H1 (cell line): ENCODE measurements around the gene RNU11. TPM values are rescaled to one million over a fixed set of nuclear protein-coding genes. Genes with fewer than 3 reads are reported as not detected.
A peak's percentile ranks its signal among the peaks of the same experiment; 100 is the strongest.

Experiments
- CTCF ChIA-PET: fragments of 300-600 bp; sonication (Branson Sonifier 250); formaldehyde crosslinking; loops from one replicate; lab custom pipeline; 2021; ENCODE audit not compliant: partially characterized antibody; lab: Charles Lee
- POLR2A ChIA-PET: fragments of 300-600 bp; sonication (Branson Sonifier 250); formaldehyde crosslinking; loops from one replicate; lab custom pipeline; 2021; ENCODE audit warnings: inconsistent platforms; ENCODE audit not compliant: partially characterized antibody; lab: Charles Lee
- DNase-seq, 2 experiments: peaks; one replicate each; pipeline versions ENCODE4 v3.0.0 to v3.0.0-alpha.2; 2010 to 2022; ENCODE audit warnings: low spot score in 2 of 2, low read depth in 1 of 2, mixed read lengths in 1 of 2
- FAIRE-seq: peaks from 2 replicates; lab custom pipeline; 2011; peaks lifted over from hg19 to GRCh38; lab: Jason Lieb, UNC
- H2AFZ ChIP-seq: 2 replicates; pipeline ENCODE4 v1.8.1; 2012; ENCODE audit warnings: low read length, inconsistent platforms
- H2AK5ac ChIP-seq: 2 replicates; pipeline ENCODE4 v1.6.1; 2013; ENCODE audit warnings: low read depth, low read length
- H2BK120ac ChIP-seq: replicated peaks from 2 replicates; pipeline ENCODE3; 2013; ENCODE audit warnings: low read depth, low read length, inconsistent platforms
- H2BK12ac ChIP-seq: 2 replicates; pipeline ENCODE4 v1.6.1; 2013; ENCODE audit warnings: low read depth, low read length
- H2BK15ac ChIP-seq: 2 replicates; pipeline ENCODE4 v1.6.1; 2013; ENCODE audit warnings: low read length
- H2BK20ac ChIP-seq: 2 replicates; pipeline ENCODE4 v1.6.1; 2013; ENCODE audit warnings: low read length
- H2BK5ac ChIP-seq: 2 replicates; pipeline ENCODE4 v1.6.1; 2013; ENCODE audit warnings: low read depth, low read length
- H3K14ac ChIP-seq: 2 replicates; pipeline ENCODE4 v1.6.1; 2013; ENCODE audit warnings: inconsistent platforms; ENCODE audit not compliant: insufficient read length
- H3K18ac ChIP-seq: 2 replicates; pipeline ENCODE4 v1.6.1; 2013; ENCODE audit warnings: low read length; ENCODE audit errors: extremely low read depth
- H3K23ac ChIP-seq: 2 replicates; pipeline ENCODE4 v1.6.1; 2013; ENCODE audit warnings: inconsistent platforms; ENCODE audit not compliant: insufficient read length
- H3K23me2 ChIP-seq: 2 replicates; pipeline ENCODE4 v1.6.1; 2013; ENCODE audit warnings: low read depth, low read length
- H3K27ac ChIP-seq: 2 replicates; pipeline ENCODE4 v1.6.1; 2011; ENCODE audit warnings: low read depth, low read length, inconsistent platforms
- H3K27me3 ChIP-seq, 4 experiments: replicated peaks in 1 of 4; 1 replicate in 1 of 4; 2 replicates in 3 of 4; pipeline versions ENCODE4 v1.6.1 to v1.8.1; 2011 to 2013; ENCODE audit warnings: low read length in 3 of 4, mild to moderate bottlenecking in 3 of 4, inconsistent platforms in 2 of 4, mixed read lengths in 2 of 4, moderate library complexity in 1 of 4; ENCODE audit not compliant: control insufficient read depth in 3 of 4, insufficient read depth in 3 of 4; ENCODE audit errors: extremely low read depth in 1 of 4
- H3K36me3 ChIP-seq, 4 experiments: 2 replicates each; pipeline versions ENCODE4 v1.6.1 to v1.8.1; 2011 to 2013; ENCODE audit warnings: mild to moderate bottlenecking in 4 of 4, low read length in 3 of 4, moderate library complexity in 2 of 4, control low read depth in 1 of 4, inconsistent platforms in 1 of 4; ENCODE audit not compliant: insufficient read depth in 4 of 4, control insufficient read depth in 2 of 4
- H3K4ac ChIP-seq: replicated peaks from 2 replicates; pipeline ENCODE3; 2013; ENCODE audit warnings: low read length, low read depth, mixed read lengths, inconsistent platforms; ENCODE audit not compliant: insufficient read length
- H3K4me1 ChIP-seq, 4 experiments: replicated peaks in 1 of 4; 1 replicate in 1 of 4; 2 replicates in 3 of 4; pipeline versions ENCODE4 v1.6.1 to v1.8.1; 2011 to 2013; ENCODE audit warnings: low read length in 3 of 4, inconsistent platforms in 2 of 4, mixed read lengths in 1 of 4; ENCODE audit not compliant: insufficient read depth in 4 of 4, control insufficient read depth in 3 of 4
- H3K4me2 ChIP-seq, 2 experiments: 2 replicates each; pipeline versions ENCODE4 v1.6.1 to v1.8.1; 2011 to 2013; ENCODE audit warnings: low read depth in 2 of 2, low read length in 2 of 2, control low read depth in 1 of 2, inconsistent platforms in 1 of 2, mild to moderate bottlenecking in 1 of 2; ENCODE audit not compliant: insufficient read depth in 1 of 2
- H3K4me3 ChIP-seq, 4 experiments: fragments of 200-600, 300-600 bp in 1 of 4; sonication (generic), shearing (Covaris generic), sonication (Bioruptor Twin) in 1 of 4; 2 replicates each; pipeline versions ENCODE4 v1.5.1 to v1.8.1; 2011 to 2016; ENCODE audit warnings: low read length in 4 of 4, low read depth in 3 of 4, control low read depth in 2 of 4, inconsistent platforms in 2 of 4, mild to moderate bottlenecking in 2 of 4, mixed read lengths in 1 of 4, moderate library complexity in 1 of 4; ENCODE audit not compliant: insufficient read depth in 2 of 4; ENCODE audit errors: extremely low read depth in 1 of 4
- H3K56ac ChIP-seq: replicated peaks from 2 replicates; pipeline ENCODE3; 2013; ENCODE audit warnings: low read depth, mild to moderate bottlenecking, mixed read lengths, low read length, inconsistent platforms; ENCODE audit not compliant: insufficient read length
- H3K79me1 ChIP-seq: 2 replicates; pipeline ENCODE4 v1.6.1; 2013; ENCODE audit warnings: low read depth, low read length, control low read depth
- H3K79me2 ChIP-seq, 2 experiments: 2 replicates each; pipeline versions ENCODE4 v1.6.1 to v1.8.1; 2012 to 2013; ENCODE audit warnings: low read length in 2 of 2, mild to moderate bottlenecking in 2 of 2, inconsistent platforms in 1 of 2; ENCODE audit not compliant: insufficient read depth in 2 of 2, control insufficient read depth in 1 of 2
- H3K9ac ChIP-seq, 4 experiments: replicated peaks in 1 of 4; 1 replicate in 1 of 4; 2 replicates in 3 of 4; pipeline versions ENCODE4 v1.6.1 to v1.8.1; 2011 to 2013; ENCODE audit warnings: low read depth in 3 of 4, low read length in 3 of 4, control low read depth in 2 of 4, mild to moderate bottlenecking in 2 of 4, moderate library complexity in 2 of 4, inconsistent platforms in 1 of 4; ENCODE audit errors: extremely low read depth in 1 of 4
- H3K9me3 ChIP-seq, 2 experiments: 2 replicates each; pipeline versions ENCODE4 v1.6.1 to v1.8.1; 2012 to 2013; ENCODE audit warnings: mild to moderate bottlenecking in 2 of 2, moderate library complexity in 2 of 2, control low read depth in 1 of 2, inconsistent platforms in 1 of 2, low read depth in 1 of 2, low read length in 1 of 2, mixed read lengths in 1 of 2; ENCODE audit not compliant: insufficient read depth in 2 of 2
- H4K20me1 ChIP-seq, 2 experiments: replicated peaks in 1 of 2; 2 replicates each; pipeline versions ENCODE3 to v1.8.1; 2011 to 2013; ENCODE audit warnings: inconsistent platforms in 2 of 2, low read length in 2 of 2, mild to moderate bottlenecking in 1 of 2; ENCODE audit not compliant: insufficient read depth in 2 of 2, control insufficient read depth in 1 of 2
- H4K5ac ChIP-seq: 2 replicates; pipeline ENCODE4 v1.6.1; 2013; ENCODE audit warnings: low read length, low read depth, mixed read lengths, inconsistent platforms; ENCODE audit not compliant: insufficient read length
- H4K8ac ChIP-seq: 2 replicates; pipeline ENCODE4 v1.8.0; 2013; ENCODE audit warnings: mild to moderate bottlenecking, moderate library complexity, low read length, inconsistent platforms; ENCODE audit not compliant: insufficient read depth; ENCODE audit errors: extremely low read depth
- H4K91ac ChIP-seq: replicated peaks from 2 replicates; pipeline ENCODE3; 2013; ENCODE audit warnings: low read length, mixed read lengths, inconsistent platforms; ENCODE audit not compliant: insufficient read length
- BRCA1 ChIP-seq: IDR thresholded peaks from 2 replicates; pipeline ENCODE4 v1.6.1; 2012; ENCODE audit warnings: low read depth, low read length, improper control_type of control experiment
- CTBP2 ChIP-seq: IDR thresholded peaks from 2 replicates; pipeline ENCODE4 v1.7.0; 2011; ENCODE audit warnings: borderline replicate concordance, mild to moderate bottlenecking, moderate library complexity, mixed read lengths, low read length; ENCODE audit not compliant: insufficient read depth, insufficient read length
- HDAC2 ChIP-seq, 2 experiments: fragments of 300-600 bp in 1 of 2; sonication (generic) in 1 of 2; IDR thresholded peaks; 2 replicates each; pipeline ENCODE4 v1.6.1; 2011 to 2012; ENCODE audit warnings: low read depth in 2 of 2, low read length in 2 of 2, mild to moderate bottlenecking in 2 of 2, moderate library complexity in 2 of 2, borderline replicate concordance in 1 of 2, inconsistent platforms in 1 of 2
- PHF8 ChIP-seq: fragments of 200-600 bp; sonication (generic); conservative IDR thresholded peaks from 2 replicates; pipeline ENCODE4 v1.7.1; 2012; ENCODE audit warnings: low read depth, mild to moderate bottlenecking, inconsistent platforms, low read length, moderate library complexity
- POLR2AphosphoS5 ChIP-seq: IDR thresholded peaks from 2 replicates; pipeline ENCODE4 v1.6.1; 2011; ENCODE audit warnings: low read depth, low read length
- RAD21 ChIP-seq, 2 experiments: IDR thresholded peaks in 1 of 2; conservative IDR thresholded peaks in 1 of 2; 2 replicates each; pipeline ENCODE4 v1.6.1; 2011; ENCODE audit warnings: low read depth in 2 of 2, low read length in 2 of 2, improper control_type of control experiment in 1 of 2, inconsistent platforms in 1 of 2, mild to moderate bottlenecking in 1 of 2, moderate library complexity in 1 of 2
- TBP ChIP-seq: IDR thresholded peaks from 2 replicates; pipeline ENCODE4 v1.6.1; 2011; ENCODE audit warnings: low read depth, low read length, improper control_type of control experiment
- WGBS, 2 experiments: shearing (Covaris generic) in 1 of 2; methylation state at CpG; one replicate each; pipeline versions ENCODE4 v1.1.6 to v1.1.7; 2013 to 2015; ENCODE audit warnings: low lambda C conversion rate in 2 of 2, mixed read lengths in 2 of 2, inconsistent platforms in 1 of 2, low coverage in 1 of 2, missing lambda C conversion rate in 1 of 2; ENCODE audit not compliant: insufficient replicate concordance in 2 of 2, insufficient coverage in 1 of 2, insufficient read length in 1 of 2; ENCODE audit errors: extremely low coverage in 1 of 2, missing lambda C conversion rate in 1 of 2; 5-methylcytosine and 5-hydroxymethylcytosine counted together
- polyA plus RNA-seq, 7 experiments: library from polyadenylated mRNA; depleted of rRNA in 3 of 7; stranded (reverse) in 5 of 7; unstranded in 2 of 7; fragments of >200 nt in 5 of 7; fragments of 200-250 nt in 2 of 7; gene quantifications; 1 replicate in 5 of 7; 2 replicates in 1 of 7; 4 replicates in 1 of 7; pipeline versions ENCODE4 v1.2.1 to v1.2.3, GENCODE V29; 2011 to 2013; ENCODE audit warnings: missing spikeins in 2 of 7, mixed read lengths in 2 of 7
- total RNA-seq: library from RNA; stranded (reverse); fragmentation: NEBNext Ultra II Directional; extraction: Animal tissue kit (Norgen Biotek cat#: 25700); gene quantifications from 2 replicates; pipeline ENCODE4 v1.2.1, GENCODE V29; 2021
- TF ChIP-seq, protein P1 (sequence below): IDR thresholded peaks from 2 replicates; pipeline ENCODE4 v1.6.1; 2012; ENCODE audit warnings: low read length, inconsistent platforms

The RNU11 gene
- total and polyA plus RNA-seq, 2 of the 8 experiments (the other 6 are each of a cell fraction or from before 2014, with no cell fraction given), result not detected

DNA sequence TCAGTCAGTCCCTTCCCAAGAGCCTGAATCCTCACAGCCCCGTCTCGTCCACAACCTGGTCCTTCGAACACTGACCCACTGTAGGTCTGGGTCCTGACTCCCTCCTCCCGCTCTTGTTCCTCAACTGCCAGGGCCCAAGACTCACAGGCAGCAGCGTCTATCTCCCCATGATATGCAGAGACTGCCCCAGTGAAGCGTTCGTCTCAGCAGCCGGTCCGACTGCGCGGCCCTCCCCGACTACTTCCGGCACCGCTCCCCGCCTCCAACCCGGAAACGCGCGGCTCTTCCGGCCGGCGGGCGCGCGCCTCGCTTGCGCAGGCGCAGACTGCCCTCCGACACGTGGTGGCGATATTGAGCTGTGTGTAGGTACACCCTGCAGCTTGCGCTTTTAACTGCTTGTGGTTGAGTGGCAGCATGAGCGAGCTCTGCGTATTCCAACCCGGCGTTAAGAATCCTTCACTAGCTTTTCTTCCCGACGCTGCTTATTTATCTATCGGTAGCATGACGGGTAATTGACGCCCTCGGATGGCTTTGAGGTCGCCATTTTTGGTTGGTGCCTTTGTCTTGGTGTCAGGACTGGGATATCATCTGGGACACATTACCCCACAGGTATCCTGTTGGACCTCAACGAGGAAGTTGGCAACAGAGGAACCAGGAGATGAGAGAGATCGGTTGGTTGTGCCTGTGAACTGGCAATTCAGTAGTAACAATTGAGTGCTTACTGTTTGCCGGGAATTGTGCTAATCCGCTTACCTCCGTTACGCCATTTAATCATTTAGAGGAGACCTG, 5.4 kb upstream of the RNU11 start, which contains the start of gene TAF12:
TAF12 (minus strand) TSS at position 221 of the 789 bp plus-strand sequence. CDS start 20,986 bp downstream, outside the sequence.
- peak within 1 kb of the TSS; percentile 95 for H4K5ac ChIP-seq
- peak within 1 kb of the TSS; percentile 52 for H3K56ac ChIP-seq
- ChIA-PET POLR2A (interaction anchor here (0.7 to 9.3 kb wide), 27 partner anchors 11 to 274 kb away, joined by 3 to 132 read pairs (median 4); partner anchors contain the start of genes GMEB1, PHACTR4, RCC1 and YTHDF2), CTCF (interaction anchor here (0.8 to 5.1 kb wide), 7 partner anchors 9 to 234 kb away, joined by 3 to 31 read pairs (median 4); partner anchors contain the start of gene YTHDF2)
- H3K36me3 ChIP-seq, result no peaks in the 10 kb centered on the region
- H3K4ac ChIP-seq, result peak within 1 kb of the TSS; percentile 99
- H2BK12ac ChIP-seq, result peak within 1 kb of the TSS; percentile 77
- peak within 1 kb of the TSS; percentile 99 for H4K91ac ChIP-seq
- peak within 1 kb of the TSS; percentile 84 for H3K27ac ChIP-seq
- peak within 1 kb of the TSS; percentile 97 for H3K18ac ChIP-seq
- no peaks in the 10 kb centered on the region for H4K20me1 ChIP-seq
- H3K14ac ChIP-seq, result no peak within 1 kb of the TSS
- H3K79me2 ChIP-seq, result peaks cover 0 to 7% of the 10 kb centered on the region in 2 experiments; a peak in 2 of 4 replicates
- peak within 1 kb of the TSS; percentile 83 to 91 (median 88) for H3K9ac ChIP-seq
- peak within 1 kb of the TSS; percentile 91; the same call in 1 of the 2 replicates for H4K8ac ChIP-seq
- peak within 1 kb of the TSS; percentile 83 for H2BK5ac ChIP-seq
- H2BK20ac ChIP-seq, result peak within 1 kb of the TSS; percentile 75; the same call in 1 of the 2 replicates
- no peaks in the 10 kb centered on the region for H3K79me1 ChIP-seq
- no peak within 1 kb of the TSS for H2AK5ac ChIP-seq
- no peaks in the 10 kb centered on the region for H3K9me3 ChIP-seq
- peak within 1 kb of the TSS; percentile 87 for H2AFZ ChIP-seq
- peak within 1 kb of the TSS; percentile 67 to 90 for H3K4me2 ChIP-seq
- no peak within 1 kb of the TSS for H3K23ac ChIP-seq
- H3K4me3 ChIP-seq, result peak within 1 kb of the TSS; percentile 73 to 95 (median 86)
- no peaks in the 10 kb centered on the region for H3K27me3 ChIP-seq
- peak; percentile 87 to 92 for DNase-seq
- whole genome bisulfite sequencing, 2 experiments, result 8% methylated on average over 47 of the region's 49 CpGs; no CpG with 5 or more reads in 1 of the 2 experiments
- H2BK120ac ChIP-seq, result peak within 1 kb of the TSS; percentile 98
- H3K23me2 ChIP-seq, result peaks cover 6% of the 10 kb centered on the region
- FAIRE-seq, result no peak
- peak within 1 kb of the TSS; percentile 53; the same call in 1 of the 2 replicates for H2BK15ac ChIP-seq
- peaks cover 0 to 5% (median 4%) of the 10 kb centered on the region in 4 experiments; a peak in 3 of 7 replicates for H3K4me1 ChIP-seq
- TF ChIP-seq RAD21 (IDR thresholded peaks at IDR 0.05 in 1 of 2, conservative IDR thresholded peaks at IDR 0.05 in 1 of 2; ENCODE audit: low read depth in 2 of 2, low read length in 2 of 2) (peak; percentile 58 to 64), POLR2AphosphoS5 (peak; percentile 88), HDAC2 (IDR thresholded peaks at IDR 0.05; ENCODE audit: borderline replicate concordance in 1 of 2, low read depth in 2 of 2, low read length in 2 of 2) (peak in 1 of 2 experiments; percentile 86; a peak in 1 of 4 replicates), CTBP2 (no peak), PHF8 (peak; percentile 96), BRCA1 (no peak), TBP (peak; percentile 89)
- TF ChIP-seq, protein P1, sequence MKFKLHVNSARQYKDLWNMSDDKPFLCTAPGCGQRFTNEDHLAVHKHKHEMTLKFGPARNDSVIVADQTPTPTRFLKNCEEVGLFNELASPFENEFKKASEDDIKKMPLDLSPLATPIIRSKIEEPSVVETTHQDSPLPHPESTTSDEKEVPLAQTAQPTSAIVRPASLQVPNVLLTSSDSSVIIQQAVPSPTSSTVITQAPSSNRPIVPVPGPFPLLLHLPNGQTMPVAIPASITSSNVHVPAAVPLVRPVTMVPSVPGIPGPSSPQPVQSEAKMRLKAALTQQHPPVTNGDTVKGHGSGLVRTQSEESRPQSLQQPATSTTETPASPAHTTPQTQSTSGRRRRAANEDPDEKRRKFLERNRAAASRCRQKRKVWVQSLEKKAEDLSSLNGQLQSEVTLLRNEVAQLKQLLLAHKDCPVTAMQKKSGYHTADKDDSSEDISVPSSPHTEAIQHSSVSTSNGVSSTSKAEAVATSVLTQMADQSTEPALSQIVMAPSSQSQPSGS, result 0 out of 2 replicates have a peak, but pooled peaks have one; percentile 48
